Stomach (tissue), 4 donors: ENCODE results near the gene TMCC2.

Experiments
- EP300 ChIP-seq: sonication (generic); formaldehyde crosslinking; IDR thresholded peaks from one replicate; pipeline ENCODE4 v1.6.1; 2017; ENCODE audit warnings: antibody characterized with exemption
- POLR2A ChIP-seq, 4 donors: fragments of 450-650 bp; IDR thresholded peaks; one replicate each; pipeline ENCODE4 v1.6.1; 2016; ENCODE audit warnings: antibody characterized with exemption in 4 of 4, control low read depth in 2 of 4, mild to moderate bottlenecking in 1 of 4, moderate library complexity in 1 of 4
- POLR2AphosphoS5 ChIP-seq, 3 donors: sonication (generic); formaldehyde crosslinking; IDR thresholded peaks; one replicate each; pipeline ENCODE4 v1.6.1; 2016; ENCODE audit warnings: antibody characterized with exemption in 3 of 3
- TF ChIP-seq, protein P1 (sequence below), 7 experiments: fragments of 450-650 bp in 4 of 7; fragments of 200-600 bp in 3 of 7; sonication (generic) in 3 of 7; IDR thresholded peaks; one replicate each; pipeline ENCODE4 v1.5.1; 2016 to 2019; ENCODE audit warnings: antibody characterized with exemption in 7 of 7, control low read depth in 2 of 7, mild to moderate bottlenecking in 1 of 7

DNA sequence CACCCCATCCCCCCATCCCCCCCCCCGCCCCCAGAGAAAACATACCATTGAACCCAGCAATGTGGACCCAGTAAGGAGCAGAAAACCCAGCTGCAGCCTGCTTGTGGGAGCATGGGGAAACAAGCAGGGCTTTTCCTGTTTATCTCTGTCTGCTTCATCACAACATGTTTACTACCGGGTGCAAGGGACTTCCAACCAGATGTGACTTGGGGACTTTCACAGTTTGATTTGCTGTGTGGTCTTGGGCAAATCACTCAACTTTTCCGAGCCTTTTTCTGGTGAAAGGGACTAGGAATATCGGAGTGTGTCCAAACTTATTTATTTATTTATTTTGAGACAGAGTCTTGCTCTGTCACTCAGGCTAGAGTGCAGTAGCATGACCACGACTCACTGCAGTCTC, 3.2 kb downstream of the TMCC2 start:
- TF ChIP-seq, protein P1, sequence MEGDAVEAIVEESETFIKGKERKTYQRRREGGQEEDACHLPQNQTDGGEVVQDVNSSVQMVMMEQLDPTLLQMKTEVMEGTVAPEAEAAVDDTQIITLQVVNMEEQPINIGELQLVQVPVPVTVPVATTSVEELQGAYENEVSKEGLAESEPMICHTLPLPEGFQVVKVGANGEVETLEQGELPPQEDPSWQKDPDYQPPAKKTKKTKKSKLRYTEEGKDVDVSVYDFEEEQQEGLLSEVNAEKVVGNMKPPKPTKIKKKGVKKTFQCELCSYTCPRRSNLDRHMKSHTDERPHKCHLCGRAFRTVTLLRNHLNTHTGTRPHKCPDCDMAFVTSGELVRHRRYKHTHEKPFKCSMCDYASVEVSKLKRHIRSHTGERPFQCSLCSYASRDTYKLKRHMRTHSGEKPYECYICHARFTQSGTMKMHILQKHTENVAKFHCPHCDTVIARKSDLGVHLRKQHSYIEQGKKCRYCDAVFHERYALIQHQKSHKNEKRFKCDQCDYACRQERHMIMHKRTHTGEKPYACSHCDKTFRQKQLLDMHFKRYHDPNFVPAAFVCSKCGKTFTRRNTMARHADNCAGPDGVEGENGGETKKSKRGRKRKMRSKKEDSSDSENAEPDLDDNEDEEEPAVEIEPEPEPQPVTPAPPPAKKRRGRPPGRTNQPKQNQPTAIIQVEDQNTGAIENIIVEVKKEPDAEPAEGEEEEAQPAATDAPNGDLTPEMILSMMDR (IDR thresholded peaks at IDR 0.05), result no peak
- TF ChIP-seq POLR2AphosphoS5 (IDR thresholded peaks at IDR 0.05) (no peak), POLR2A (IDR thresholded peaks at IDR 0.05) (no peak), EP300 (no peak)
